GM19324 (cell line): ENCODE results near the gene MOG.

Experiments
- ATAC-seq: cut with Tn5 transposase; IDR thresholded peaks from one replicate; pipeline ENCODE4 v1.9.1; 2021; ENCODE audit warnings: mild to moderate bottlenecking, moderate library complexity; ENCODE audit not compliant: unreplicated experiment, low FRiP score

The MOG gene

DNA sequence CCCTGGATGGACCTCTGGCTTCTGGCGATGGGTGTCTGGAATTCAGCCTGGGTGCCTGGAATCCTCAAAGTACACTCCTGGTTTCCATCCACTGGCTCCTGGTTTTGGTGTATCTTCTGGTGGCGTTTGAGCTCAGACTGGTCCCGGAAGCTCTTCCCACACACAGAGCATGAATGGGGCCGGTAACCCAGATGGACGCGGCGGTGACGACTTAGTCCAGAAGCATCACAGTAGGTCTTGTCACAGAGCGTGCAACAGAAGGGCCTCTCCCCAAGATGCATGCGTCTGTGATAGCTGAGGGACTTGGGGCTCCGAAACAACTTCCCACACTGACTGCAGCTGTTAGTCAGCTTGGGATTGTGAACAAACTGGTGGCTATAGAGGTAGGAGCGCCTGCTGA lies 16.3 kb downstream of the MOG start:
- no peak for ATAC-seq

DNA sequence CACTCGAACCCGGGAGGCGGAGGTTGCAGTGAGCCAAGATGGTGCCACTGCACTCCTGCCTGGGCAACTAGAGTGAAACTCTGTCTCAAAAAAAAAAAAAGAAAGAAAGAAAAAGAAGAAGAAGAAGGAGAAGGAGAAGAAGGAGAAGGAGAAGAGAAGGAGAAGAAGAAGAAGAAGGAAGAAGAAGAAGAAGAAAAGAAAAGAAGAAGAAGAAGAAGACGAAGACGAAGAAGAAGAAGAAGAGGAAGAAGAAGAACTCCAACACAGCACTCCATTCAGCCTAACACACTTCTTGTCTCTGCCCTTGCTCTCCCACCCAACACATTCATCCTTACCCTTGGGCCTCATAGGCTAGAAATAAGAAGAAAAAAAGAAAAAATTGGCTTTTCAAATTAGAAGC lies 17.1 kb downstream of the MOG start:
- ATAC-seq, result no peak

DNA sequence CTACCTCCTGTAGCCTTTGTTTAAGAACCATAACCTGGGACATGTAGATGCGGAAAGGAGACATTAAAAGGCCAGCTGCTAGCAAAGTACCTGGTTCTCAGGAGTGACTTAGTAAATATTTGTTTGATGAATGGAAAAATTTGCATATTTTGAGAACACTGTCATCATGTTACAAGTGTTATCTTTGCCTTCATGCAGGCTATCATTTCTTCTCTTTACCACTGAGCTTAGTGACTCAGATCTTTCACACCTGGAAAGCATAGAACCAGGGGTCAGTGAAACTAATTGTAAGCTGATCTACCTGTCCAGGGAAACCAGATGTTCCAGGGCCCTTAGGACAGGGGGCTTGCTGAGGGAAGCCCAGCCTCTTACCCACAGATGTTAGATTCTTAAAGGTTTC lies 18.7 kb downstream of the MOG start:
- no peak for ATAC-seq

DNA sequence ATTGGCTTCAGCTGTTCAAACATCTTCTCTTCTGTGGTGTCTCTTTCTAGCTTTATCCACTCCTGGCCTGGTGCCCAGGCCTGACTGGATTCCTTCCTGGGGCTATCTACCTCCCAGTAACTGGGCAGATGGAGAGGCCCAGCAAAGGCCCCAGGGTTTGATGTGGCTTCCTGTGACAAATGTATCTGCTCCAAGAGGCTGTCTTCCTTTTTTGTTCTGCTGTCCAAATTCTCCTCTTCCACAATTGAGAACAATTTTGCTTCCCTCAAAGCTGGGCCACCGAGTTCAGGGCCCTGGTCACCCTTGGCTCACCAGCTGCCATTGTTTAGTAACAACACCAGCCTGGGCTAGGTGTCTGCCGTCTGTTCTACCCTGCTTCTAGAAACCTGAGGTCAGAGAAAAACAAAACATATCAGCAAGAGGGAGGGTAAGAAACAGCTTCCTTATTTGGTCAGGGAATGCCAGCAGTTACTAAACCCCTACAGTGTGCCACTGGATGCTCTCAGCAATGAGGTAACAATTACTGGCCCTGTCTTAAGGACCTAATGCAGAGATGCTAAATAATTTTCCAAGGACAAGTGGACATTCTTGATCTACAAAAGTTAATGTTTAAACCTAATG lies 20.2 kb downstream of the MOG start:
- ATAC-seq, result no peak

DNA sequence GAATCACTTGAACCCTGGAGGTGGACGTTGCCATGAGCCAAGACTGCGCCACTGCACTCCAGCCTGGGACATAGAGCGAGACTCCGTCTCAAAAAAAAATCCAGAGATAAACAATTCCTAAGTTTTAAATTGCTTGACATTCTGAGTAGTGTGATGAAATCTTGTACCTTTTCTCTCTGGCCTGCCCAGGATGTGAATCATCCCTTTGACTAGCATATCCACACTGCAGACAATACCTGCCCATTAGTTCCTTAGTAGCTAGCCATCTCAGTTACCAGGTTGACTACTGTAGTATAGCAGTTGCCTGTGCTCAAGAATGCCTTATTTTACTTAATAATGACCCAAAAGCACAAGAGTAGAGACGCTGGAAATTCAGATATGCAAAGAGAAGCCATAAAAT lies 21.2 kb downstream of the MOG start:
- no peak for ATAC-seq

DNA sequence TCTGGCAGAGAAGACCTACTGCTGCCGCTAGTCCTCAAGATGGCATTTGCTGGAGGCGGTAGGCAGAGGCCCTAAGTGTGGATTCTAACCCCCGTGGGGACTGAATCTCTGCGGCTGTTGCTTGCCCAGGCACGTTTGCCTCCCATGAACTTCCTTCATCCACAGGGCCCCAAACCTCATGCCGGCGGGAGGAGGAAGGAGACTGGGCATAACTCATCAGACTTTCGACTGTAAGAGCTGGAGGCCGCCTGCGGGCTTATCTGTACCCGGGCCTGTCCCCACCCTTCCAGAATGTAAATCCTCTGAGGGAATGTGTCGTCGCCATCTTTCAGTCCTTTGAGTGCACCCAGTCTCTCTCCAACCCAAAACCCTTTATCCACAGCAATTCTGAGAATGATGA lies 23.1 kb downstream of the MOG start:
- no peak for ATAC-seq

DNA sequence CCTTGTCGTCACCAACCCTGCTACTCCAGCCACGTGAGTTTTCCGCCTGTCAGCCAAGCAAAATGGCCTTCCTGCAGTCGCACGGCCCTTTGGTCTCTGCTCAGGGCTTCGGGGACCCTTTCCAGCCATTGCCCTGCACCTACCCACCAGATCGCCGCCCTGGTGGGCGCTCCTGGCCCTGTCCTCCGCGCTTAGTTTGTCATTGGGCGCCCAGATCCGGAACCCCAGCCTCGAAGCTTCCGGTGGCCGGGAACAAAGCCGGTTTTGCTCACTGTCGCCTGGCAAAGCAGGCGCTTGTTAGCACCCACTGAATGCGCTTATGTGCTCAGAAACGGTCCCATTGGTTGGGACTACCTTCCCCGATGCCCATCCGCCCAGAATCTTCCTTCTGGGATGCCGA lies 23.5 kb downstream of the MOG start:
- ATAC-seq, result no peak

DNA sequence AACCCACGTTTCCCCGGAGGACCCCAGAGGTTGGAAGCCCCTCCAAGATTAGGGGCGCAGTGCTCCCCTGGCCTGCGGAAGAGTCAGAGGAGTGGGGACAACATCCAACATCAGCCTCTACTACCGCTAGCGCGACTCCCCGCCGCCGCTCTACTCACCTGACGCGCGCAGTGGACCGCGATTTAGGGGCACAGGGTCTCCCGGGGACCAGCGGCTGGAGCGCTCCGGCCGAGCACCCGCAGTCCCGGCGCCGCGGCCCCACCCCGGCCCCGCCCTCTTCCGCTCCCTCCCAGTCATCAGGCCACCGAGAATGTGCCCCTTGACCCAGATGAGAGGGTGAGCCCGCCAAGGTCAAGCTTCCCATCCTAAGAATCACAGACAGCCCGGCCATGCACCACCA lies 24.0 kb downstream of the MOG start, which contains the start of gene ZFP57:
Gene ZFP57, minus strand, starts transcription at position 249 of the 400 bp plus-strand sequence. CDS start 4,149 bp downstream, outside the sequence.
- ATAC-seq, result no peak

DNA sequence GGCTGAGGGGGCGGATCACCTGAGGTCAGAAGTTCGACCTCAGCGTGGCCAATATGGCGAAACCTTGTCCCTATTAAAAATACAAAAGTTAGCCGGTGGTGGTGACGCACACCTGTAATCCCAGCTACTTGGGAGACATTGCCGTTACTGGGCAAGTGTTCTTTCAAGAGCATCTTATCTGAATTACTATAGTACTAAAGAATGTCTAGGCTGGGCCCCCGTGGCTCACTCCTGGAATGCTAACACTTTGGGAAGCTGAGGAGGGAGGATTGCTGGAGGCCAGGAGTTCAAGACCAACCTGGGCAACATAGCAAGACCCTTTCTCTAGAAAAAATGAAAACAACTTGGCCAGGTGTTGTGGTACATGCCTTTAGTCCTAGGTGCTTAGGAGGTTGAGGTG lies 24.9 kb downstream of the MOG start:
- no peak for ATAC-seq

DNA sequence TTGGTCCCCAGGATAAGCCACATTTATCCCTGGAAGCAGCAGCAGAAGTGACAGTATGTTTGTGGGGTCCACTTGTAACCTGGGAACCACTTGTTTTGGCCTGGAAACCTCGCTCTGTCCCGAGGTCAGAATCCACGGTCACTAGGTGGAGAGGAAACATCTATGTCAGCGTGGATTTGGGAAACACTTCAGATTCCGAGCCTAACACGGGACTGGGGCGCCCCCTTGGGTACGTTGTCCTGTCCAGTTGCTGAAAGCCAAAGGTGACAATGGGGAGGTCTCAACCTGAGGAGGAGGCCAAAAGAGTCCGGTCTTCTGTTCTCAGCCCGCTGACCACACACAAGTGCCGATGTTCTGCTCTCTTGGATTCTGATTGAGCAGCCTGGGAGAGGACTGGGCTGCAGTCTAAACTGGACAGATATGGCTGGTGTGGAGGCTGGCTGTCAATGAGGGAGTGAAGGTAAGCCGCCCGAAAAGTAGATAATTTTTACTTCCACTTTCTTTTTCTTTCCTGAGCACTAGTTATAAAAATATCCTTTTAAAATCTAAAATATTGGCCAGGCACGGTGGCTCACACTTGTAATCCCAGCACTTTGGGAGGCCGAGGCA lies 28.9 kb downstream of the MOG start:
- ATAC-seq, result no peak

DNA sequence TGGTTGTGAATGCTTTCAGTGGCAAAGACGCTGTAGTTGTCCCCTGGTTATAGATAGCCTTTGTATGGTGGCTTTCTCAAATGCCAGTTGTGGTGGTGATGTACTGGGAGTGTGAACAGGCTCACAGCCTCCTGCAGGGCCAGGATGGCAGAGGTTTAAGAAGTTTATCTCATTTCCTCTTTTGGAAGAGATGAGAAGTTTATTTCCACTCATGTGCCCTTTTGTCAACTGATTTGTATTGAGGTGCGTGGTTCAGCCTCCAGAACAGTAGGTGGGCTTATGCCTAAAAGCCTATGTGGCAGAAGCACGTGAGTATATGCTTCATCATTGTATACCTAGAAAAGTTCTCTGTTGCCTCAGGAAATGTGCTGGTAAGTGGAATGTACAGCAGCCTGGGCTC lies 37.7 kb downstream of the MOG start:
- ATAC-seq, result no peak

DNA sequence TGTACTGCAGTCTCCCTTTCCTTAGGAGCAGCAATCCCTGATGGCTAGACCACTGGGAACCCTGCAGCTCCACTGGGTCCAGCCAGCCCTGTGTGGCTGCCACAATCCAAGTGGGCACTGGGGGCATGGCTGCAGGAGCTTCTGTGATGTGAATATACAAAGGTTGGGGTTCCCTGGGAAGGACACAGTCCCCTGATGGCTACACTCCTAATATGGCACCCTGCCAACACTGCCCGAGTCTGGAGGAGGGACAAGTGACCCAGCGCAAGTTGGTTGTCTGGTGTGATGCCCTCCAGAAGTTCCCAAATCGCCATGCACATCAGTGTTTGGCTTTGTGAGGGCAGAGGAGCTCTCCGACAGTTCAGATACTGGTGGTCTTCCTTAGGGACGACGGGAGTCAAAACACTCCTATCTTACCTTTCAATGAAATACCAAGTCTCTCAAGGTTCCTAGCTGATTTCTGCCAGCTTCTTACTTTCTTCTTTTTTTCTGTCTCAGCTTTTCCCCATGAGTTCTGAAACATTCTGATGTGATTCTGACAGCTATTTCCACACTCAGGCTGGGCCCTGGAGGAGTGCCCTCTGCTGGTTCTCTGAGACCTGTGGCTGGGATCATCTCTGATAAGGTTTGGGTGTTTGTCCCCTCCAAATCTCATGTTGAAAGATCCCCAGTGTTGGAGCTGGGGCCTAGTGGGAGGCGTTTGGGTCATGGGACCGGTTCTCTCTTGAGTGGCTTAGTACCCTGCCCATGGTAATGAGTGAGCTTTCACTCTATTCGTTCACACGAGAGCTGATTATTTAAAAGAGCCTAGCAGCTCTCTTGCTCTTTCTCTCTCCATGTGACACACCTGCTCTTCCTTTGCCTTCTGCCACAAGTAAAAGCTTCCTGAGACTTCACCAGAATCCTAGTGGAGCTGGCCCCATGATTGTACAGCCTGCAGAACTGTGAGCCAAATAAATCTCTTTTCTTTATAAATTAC lies 39.5 kb downstream of the MOG start:
- no peak for ATAC-seq

DNA sequence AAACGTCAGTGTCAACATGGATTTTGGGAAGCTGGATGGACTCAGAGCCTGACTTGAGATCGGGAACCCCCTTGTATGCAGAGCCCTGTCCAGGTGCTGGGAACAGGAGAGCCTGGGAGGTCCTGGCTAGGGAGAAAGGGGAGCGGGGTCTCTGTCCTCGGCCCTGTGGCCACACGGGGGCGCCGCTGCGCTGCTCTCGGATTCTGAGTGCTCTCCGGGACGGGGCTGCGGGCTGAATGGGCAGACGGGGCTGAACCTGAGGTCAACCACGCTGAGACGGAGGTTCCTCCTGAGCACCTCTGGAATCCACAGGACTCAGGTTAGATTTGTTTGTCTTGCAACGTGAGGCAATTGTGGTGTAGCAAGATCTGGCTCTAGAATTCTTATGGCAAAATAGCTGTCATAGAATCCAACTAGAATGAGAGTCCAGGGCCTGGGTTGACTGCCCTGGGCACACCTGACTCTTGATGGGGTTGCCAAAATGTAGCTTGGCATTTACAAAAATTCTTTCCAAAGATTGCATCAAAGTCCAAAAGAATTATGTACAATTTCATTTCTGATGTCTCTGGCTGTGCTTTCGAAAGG lies 45.7 kb downstream of the MOG start:
- no peak for ATAC-seq

DNA sequence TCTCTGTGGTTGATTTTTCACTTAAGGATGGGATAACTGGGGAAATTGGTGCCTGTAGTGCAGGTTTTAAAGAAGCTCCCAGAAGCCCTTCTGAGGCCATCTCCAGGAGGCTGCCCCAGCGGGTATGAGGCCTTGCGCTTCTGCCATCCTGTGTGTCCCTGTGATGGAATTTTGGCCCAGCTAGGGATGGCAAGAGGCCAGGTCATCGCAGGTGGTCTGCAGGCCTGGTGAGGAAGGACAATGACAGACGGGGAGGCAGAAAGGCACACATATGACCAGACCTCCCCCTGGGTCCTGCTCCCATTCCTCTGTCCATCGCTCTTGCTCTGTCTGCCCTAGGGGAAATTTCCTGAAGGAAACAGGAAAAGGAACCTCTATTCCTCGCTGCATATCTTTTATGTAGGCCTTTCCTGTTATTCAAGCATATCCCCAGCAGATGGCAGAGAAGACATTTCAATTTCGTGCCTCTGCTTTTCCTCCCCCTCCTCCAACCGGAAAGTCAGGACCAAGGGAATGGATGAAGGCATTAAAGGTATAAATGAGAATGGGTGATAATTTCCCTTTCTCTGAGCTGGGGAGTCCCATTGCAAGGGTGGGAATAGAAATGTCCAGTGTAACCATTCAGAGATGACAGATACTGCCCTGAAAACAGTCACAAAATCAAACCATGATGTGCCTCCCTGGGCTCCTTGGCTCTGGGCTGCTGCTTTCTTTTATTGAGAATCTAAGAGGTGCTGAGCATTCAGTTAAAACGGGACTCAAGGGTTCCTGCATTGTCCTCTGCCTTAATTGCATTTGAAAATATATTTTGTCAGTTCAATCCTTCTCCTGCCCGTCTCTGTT lies 48.7 kb downstream of the MOG start:
- ATAC-seq, result no peak

DNA sequence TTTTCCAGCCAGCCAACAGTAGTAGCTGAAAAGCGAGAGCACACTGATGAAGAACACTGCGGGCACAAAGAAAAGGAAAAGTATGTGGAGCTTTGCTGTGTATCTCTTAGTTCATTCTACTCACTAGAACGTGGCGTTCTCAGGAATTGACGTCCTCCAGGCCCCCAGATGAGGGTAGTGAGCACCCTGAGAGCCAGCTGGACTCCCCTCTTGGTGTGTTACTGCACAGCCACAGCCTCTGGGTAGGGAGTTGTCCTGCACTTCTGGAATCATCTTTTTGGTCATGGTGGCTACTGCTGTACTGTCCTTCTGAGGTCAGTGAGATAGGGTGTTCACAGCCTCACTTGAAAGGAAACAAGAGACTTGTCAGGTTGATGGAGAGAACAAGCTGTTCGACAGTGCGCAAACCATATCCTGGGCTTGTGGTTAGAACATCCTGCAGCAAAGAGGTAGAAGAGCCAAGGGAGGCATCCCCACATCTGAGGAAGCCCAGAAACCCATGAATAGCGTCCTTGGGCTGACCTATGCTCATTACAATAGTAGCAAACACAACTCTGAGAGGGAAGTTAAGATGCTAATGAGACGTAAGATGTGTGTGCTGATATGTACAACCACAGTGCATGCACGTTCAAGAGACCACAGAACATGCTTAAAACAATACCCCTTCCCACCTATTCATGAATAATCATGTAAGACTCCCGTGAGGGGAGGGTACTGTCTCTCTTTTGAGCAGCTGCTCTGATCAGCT lies 51.7 kb downstream of the MOG start:
- no peak for ATAC-seq

DNA sequence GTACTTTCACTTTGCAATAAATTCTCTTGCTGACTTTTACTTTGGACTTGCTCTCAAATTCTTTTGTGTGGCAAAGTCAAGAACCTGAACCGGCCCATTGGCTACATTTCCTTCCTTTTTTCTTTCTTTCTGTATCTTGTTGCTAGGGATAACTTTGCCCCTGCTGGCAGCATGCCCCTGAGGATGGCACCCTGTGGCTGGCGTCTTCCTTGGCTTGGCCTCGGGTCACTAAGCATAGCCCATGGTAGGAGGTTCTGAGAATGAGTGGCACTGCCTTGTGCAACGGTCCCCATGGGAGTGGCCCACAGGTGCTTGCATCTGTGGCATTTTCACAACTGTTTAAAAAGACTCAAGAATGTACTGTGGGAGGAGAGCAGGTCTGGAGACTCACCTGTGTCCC lies 52.3 kb downstream of the MOG start:
- ATAC-seq, result no peak

DNA sequence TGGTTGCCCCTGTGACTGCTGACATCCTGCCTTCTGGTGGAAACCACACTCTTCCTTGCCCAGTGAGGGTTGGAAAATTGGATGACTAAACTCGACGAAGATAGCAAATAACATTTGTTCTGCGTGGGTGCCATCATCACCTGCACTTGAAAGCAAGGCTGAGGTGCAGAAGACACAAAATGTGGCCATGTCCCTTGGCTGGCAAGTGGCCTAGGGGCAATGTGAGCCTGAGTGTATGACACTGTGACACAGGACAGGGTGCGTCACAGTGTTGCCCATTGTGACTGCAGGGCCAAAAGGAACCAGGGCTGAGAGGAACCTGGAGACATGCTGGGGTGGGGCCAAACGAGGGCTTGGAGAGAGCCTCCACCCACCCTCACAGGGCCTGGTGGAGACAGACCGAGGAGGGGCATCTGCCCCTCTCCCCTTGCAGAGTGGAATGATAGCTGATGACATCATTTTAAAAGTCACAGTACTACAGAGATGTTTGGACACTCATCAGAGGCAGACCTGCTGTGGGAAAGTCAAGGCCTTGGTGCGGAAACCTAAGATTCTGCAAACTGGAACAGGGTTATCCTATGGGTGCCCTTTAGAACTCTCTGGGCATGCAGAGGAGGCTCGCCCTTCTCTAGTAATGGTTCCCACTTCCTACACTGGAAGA lies 53.5 kb downstream of the MOG start:
- no peak for ATAC-seq

DNA sequence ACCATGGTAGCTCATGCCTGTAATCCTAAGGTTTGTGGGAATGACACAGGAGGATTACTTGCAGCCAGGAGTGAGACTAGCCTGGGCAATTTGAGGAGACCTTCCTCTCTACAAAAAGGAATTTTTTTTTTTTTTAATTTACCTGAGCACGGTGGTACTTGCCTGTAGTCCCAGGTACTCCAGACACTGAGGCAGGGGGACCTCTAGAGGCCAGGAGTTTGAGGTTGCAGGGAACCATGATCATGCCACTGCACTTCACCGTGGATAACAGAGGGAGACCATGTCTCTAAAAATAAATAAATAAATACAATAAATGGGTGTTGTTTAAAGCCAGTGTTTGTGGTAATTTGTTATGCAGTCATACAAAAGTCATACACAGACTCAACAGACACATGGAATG lies 64.0 kb downstream of the MOG start:
- no peak for ATAC-seq
